ENCODE results near the gene SNRPF. TPM values are rescaled to one million over a fixed set of nuclear protein-coding genes. Genes with fewer than 3 reads are reported as not detected.

SNRPF gene
- total and polyA plus RNA-seq, 2 of the 8 experiments (the other 6 are each of a cell fraction or from before 2014, with no cell fraction given): 58.5 to 79.7 TPM

DNA sequence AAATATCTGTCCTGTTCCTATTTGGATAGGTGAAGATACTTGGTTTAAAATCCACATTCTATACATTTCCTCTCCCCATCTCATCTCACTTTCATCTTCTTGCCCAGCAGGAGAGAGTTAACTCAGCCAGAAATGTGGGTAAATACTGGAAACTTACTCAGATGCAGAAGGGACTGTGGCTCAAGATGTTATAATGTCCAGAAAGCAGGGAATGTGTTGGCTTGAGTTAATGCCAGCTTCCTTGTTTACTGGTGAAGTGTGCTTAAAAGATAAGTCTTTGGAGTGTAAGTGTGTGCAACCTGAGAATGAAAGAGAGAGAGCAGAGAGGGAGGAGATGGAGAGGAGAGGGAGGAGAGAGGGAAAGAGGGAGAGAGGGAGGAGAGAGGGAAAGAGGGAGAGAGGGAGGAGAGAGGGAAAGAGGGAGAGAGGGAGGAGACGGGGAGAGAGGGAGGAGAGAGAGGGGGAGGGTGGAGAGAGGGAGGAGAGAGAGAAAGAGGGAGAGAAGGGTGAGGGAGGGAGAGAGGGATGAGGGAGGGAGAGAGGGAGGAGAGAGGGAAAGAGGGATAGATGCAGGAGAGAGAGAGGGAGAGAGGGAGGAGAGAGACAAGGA, 22.0 kb upstream of the SNRPF start (continued):
- TF ChIP-seq EZH2 (IDR thresholded peaks at IDR 0.05; ENCODE audit: low read depth, low read length, severe bottlenecking) (no peak), NRF1 (IDR thresholded peaks at IDR 0.05; ENCODE audit: low read depth, low read length) (no peak), JUND (IDR thresholded peaks at IDR 0.05; ENCODE audit: low read length) (no peak)
